ENCODE data around the gene ABTB2. TPM values are rescaled to one million over a fixed set of nuclear protein-coding genes. Genes with fewer than 3 reads are reported as not detected.

The ABTB2 gene
- total RNA-seq, 1 experiment from 2014 or later, result 46.3 TPM

DNA sequence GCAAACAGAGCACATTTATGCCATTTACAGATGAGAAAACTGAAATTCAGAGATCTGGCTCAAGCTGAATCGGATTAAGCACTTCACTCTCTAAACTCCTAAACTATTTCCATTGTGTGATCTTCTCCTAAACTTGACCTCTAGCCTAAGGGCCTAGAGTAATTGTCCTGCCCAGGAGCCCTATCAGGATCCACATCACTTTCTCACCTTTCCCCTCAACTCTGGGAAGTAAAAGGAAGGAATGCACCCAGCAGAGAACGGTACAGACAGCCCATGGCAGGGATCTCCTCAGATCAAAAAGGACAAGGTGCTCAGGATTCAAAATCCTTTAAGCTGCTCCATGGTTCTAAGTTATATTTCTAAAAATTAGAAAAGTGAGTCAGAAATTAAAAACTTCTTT, 102.7 kb downstream of the ABTB2 start:
- H3K27me3 ChIP-seq (replicated peaks; ENCODE audit: insufficient read depth, low read depth, low read length, poor library complexity), result no peaks in the 10 kb centered on the region
- no peaks in the 10 kb centered on the region for H3K36me3 ChIP-seq (ENCODE audit: insufficient read depth, low read length, poor library complexity, severe bottlenecking)
- CTCF ChIA-PET, result no interaction called here
- H3K4me1 ChIP-seq (ENCODE audit: insufficient read depth, low read length, poor library complexity, severe bottlenecking), result peaks cover 14% of the 10 kb centered on the region
- BruUV-seq (replicated peaks), result no TSS peak
- TF ChIP-seq, protein P1, sequence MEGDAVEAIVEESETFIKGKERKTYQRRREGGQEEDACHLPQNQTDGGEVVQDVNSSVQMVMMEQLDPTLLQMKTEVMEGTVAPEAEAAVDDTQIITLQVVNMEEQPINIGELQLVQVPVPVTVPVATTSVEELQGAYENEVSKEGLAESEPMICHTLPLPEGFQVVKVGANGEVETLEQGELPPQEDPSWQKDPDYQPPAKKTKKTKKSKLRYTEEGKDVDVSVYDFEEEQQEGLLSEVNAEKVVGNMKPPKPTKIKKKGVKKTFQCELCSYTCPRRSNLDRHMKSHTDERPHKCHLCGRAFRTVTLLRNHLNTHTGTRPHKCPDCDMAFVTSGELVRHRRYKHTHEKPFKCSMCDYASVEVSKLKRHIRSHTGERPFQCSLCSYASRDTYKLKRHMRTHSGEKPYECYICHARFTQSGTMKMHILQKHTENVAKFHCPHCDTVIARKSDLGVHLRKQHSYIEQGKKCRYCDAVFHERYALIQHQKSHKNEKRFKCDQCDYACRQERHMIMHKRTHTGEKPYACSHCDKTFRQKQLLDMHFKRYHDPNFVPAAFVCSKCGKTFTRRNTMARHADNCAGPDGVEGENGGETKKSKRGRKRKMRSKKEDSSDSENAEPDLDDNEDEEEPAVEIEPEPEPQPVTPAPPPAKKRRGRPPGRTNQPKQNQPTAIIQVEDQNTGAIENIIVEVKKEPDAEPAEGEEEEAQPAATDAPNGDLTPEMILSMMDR (conservative IDR thresholded peaks at IDR 0.05; ENCODE audit: low read depth, low read length), result no peak
- no peak for TF ChIP-seq EZH2 (IDR thresholded peaks at IDR 0.05; ENCODE audit: borderline replicate concordance, low read depth, low read length, poor library complexity, severe bottlenecking)
- H3K9me3 ChIP-seq (ENCODE audit: low read depth, low read length, poor library complexity, severe bottlenecking), result no peaks in the 10 kb centered on the region
- intact Hi-C loops (cut with micrococcal nuclease; ENCODE audit: unreplicated experiment), result no loop called here
- POLR2A ChIA-PET (ENCODE audit: low non-redundant PET), result no interaction called here
- no peak for DNase-seq (ENCODE audit: low spot score)
- H3K4me3 ChIP-seq (ENCODE audit: low read depth, low read length, poor library complexity, severe bottlenecking), result no peak overlapping the region
- no peak overlapping the region for H3K27ac ChIP-seq (ENCODE audit: low read depth, low read length, poor library complexity, severe bottlenecking)

DNA sequence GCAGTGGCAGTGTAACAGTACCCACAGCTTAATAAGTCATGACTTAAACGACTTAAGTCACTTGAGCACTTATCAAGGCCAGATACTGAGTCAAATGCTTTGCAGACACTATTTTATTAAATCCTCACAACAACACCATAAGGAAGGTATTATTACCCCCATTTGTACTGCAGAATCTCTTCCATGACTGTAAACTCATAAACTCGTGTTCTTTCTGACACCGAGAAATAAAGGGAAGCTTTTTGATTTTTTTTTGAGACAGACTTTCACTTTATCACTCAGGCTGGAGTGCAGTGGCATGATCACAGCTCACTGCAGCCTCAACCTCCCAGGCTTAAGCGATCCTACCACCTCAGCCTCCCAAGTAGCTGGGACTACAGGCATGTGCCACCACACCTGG, 103.8 kb downstream of the ABTB2 start:
- TF ChIP-seq, protein P1 (conservative IDR thresholded peaks at IDR 0.05; ENCODE audit: low read depth, low read length), result no peak
- no peak for TF ChIP-seq EZH2 (IDR thresholded peaks at IDR 0.05; ENCODE audit: borderline replicate concordance, low read depth, low read length, poor library complexity, severe bottlenecking)
- ChIA-PET POLR2A (ENCODE audit: low non-redundant PET) (interaction anchor here (0.7 kb wide), 1 partner anchor 20 kb away, joined by 3 read pairs; no protein-coding TSS in a partner anchor), CTCF (no interaction called here)
- no TSS peak for BruUV-seq (replicated peaks)
- Histone ChIP-seq H3K4me1 (ENCODE audit: insufficient read depth, low read length, poor library complexity, severe bottlenecking) (peaks cover 14% of the 10 kb centered on the region), H3K27me3 (replicated peaks; ENCODE audit: insufficient read depth, low read depth, low read length, poor library complexity) (no peaks in the 10 kb centered on the region), H3K4me3 (ENCODE audit: low read depth, low read length, poor library complexity, severe bottlenecking) (no peak overlapping the region), H3K36me3 (ENCODE audit: insufficient read depth, low read length, poor library complexity, severe bottlenecking) (no peaks in the 10 kb centered on the region), H3K27ac (ENCODE audit: low read depth, low read length, poor library complexity, severe bottlenecking) (no peak overlapping the region), H3K9me3 (ENCODE audit: low read depth, low read length, poor library complexity, severe bottlenecking) (no peaks in the 10 kb centered on the region)
- intact Hi-C loops (cut with micrococcal nuclease; ENCODE audit: unreplicated experiment), result no loop called here
- no peak for DNase-seq (ENCODE audit: low spot score)

DNA sequence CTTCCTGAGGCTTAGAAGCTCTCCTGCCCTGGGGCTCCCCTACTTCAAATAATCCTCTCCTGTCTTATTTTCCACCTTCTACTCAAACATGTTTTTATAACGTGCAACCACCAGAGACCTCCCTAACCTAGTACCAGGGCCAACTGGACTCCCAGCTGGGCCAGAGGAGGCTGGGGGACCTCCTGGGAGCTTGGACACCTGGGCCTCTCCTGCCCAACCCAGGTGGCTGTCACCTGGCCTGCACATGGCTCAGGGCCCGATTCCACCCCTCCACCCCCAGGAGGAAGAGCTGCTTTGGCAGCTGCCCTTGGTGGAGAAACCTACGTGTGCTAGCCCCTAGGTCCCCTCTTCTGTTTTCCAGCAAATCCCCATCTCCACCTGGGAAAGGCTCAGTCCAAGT, 105.2 kb downstream of the ABTB2 start:
- ChIA-PET POLR2A (ENCODE audit: low non-redundant PET) (no interaction called here), CTCF (no interaction called here)
- Histone ChIP-seq H3K4me1 (ENCODE audit: insufficient read depth, low read length, poor library complexity, severe bottlenecking) (peaks cover 14% of the 10 kb centered on the region), H3K4me3 (ENCODE audit: low read depth, low read length, poor library complexity, severe bottlenecking) (no peak overlapping the region), H3K27me3 (replicated peaks; ENCODE audit: insufficient read depth, low read depth, low read length, poor library complexity) (no peaks in the 10 kb centered on the region), H3K27ac (ENCODE audit: low read depth, low read length, poor library complexity, severe bottlenecking) (no peak overlapping the region), H3K36me3 (ENCODE audit: insufficient read depth, low read length, poor library complexity, severe bottlenecking) (no peaks in the 10 kb centered on the region), H3K9me3 (ENCODE audit: low read depth, low read length, poor library complexity, severe bottlenecking) (no peaks in the 10 kb centered on the region)
- no peak for DNase-seq (ENCODE audit: low spot score)
- TF ChIP-seq, protein P1 (conservative IDR thresholded peaks at IDR 0.05; ENCODE audit: low read depth, low read length), result no peak
- no peak for TF ChIP-seq EZH2 (IDR thresholded peaks at IDR 0.05; ENCODE audit: borderline replicate concordance, low read depth, low read length, poor library complexity, severe bottlenecking)
- intact Hi-C loops (cut with micrococcal nuclease; ENCODE audit: unreplicated experiment), result no loop called here
- no TSS peak for BruUV-seq (replicated peaks)

Data from A673 (cell line).